Retinal pigment epithelial cell (primary cell): ENCODE data around the gene ATF2.
A peak's percentile ranks its signal among the peaks of the same experiment; 100 is the strongest.

ENCODE experiments used
- DNase-seq: peaks from one replicate; pipeline ENCODE4 v3.0.0-alpha.2; 2010; ENCODE audit warnings: low read depth
- H3K4me3 ChIP-seq: 2 replicates; pipeline ENCODE4 v1.5.1; 2011; ENCODE audit warnings: mild to moderate bottlenecking, low read length, control low read depth, moderate library complexity
- TF ChIP-seq, protein P1 (sequence below): conservative IDR thresholded peaks from 2 replicates; pipeline ENCODE4 v1.5.1; 2011; ENCODE audit warnings: low read depth, low read length, control low read depth, inconsistent platforms

The ATF2 gene

DNA sequence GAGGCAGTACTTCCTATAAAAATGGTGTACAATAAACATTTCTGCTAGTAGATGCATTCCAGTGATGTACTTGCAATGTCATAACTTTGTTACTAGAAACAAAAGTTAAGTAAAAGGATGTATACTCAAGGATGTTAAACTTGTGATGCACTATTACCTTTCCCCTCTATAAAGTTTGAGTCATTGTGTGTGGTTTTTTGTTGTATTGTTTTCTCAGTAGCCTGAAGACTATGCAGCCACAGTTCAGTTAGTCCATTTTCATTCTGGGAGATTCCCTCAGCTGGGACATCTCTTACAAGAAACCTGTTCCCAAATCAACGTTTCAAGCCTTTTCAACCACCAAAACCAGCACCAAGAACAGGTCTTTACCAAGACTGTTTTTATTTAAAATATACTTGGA lies 7.9 kb upstream of the ATF2 start:
- no peak overlapping the region for H3K4me3 ChIP-seq
- no peak for DNase-seq

DNA sequence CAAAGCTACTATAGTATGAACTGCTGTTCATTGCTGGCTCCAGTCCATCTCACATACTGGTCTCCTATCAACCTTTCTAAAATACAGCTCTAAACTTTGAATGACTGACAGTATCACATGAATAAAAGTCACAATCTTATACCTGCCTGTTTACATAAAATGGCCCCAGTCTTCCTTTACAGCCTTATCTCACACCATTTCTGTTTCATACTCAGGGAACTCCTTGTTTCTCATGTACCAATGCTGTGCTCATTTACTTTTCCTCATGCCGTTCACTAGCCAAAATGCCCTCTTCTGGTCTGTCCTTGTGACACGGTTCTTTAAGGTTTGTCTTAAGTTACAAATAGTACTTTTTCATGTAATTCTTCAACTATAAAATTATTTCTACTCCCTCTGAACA lies 7.3 kb upstream of the ATF2 start:
- no peak overlapping the region for H3K4me3 ChIP-seq
- TF ChIP-seq, protein P1, sequence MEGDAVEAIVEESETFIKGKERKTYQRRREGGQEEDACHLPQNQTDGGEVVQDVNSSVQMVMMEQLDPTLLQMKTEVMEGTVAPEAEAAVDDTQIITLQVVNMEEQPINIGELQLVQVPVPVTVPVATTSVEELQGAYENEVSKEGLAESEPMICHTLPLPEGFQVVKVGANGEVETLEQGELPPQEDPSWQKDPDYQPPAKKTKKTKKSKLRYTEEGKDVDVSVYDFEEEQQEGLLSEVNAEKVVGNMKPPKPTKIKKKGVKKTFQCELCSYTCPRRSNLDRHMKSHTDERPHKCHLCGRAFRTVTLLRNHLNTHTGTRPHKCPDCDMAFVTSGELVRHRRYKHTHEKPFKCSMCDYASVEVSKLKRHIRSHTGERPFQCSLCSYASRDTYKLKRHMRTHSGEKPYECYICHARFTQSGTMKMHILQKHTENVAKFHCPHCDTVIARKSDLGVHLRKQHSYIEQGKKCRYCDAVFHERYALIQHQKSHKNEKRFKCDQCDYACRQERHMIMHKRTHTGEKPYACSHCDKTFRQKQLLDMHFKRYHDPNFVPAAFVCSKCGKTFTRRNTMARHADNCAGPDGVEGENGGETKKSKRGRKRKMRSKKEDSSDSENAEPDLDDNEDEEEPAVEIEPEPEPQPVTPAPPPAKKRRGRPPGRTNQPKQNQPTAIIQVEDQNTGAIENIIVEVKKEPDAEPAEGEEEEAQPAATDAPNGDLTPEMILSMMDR, result no peak
- no peak for DNase-seq

More for the DNA sequence above, 7.9 kb upstream of the ATF2 start:
- TF ChIP-seq, protein P1, result no peak

DNA sequence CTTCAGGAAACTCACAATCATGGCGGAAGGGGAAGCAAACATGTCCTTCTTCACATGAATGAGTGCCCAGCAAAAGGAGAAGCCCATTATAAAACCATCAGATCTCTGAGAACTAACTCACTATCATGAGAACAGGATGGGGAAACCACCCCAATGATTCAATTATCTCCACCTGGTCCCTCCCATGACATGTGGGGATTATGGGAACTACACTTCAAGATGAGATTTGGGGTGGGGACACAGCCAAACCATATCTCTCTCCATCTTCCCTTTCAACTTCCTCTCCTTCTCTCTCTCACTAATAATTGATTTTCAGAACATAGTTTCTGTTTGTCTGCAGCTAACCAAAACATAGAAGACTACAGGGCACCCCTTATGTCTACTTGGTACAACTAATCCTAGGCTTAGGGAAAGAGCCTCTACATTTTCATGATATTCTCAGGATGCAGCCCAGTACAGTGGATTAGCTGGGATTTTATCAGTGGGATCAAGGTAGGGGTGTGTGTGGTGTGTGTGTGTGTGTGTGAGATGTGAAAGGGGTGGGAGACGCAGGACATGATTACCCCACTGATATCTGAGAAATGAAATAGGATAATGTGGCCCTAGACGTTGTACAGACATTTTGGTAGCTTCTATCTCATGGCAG lies 2.8 kb upstream of the ATF2 start:
- DNase-seq, result no peak
- TF ChIP-seq, protein P1, result no peak
- no peak overlapping the region for H3K4me3 ChIP-seq

DNA sequence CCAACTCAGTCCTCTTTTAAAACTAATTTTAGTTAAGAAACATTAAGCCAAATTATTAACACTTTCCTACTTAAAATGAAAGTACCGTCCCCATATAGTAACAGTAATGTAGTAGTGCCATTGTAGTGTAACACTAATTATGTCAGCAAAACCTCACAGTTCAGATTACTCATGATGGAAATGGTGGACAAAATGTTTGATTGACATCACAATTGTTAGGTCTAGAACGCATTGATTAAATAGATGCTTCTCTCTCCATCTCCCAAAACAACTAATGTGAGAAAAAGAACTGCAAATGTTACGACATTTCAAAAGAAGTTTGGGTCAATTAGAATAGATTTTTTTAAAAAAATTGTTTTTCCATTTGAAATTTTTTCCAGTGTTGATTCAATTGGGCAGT lies 1.2 kb upstream of the ATF2 start:
- no peak for DNase-seq
- TF ChIP-seq, protein P1, result no peak
- H3K4me3 ChIP-seq, result peak overlapping the region; percentile 88

DNA sequence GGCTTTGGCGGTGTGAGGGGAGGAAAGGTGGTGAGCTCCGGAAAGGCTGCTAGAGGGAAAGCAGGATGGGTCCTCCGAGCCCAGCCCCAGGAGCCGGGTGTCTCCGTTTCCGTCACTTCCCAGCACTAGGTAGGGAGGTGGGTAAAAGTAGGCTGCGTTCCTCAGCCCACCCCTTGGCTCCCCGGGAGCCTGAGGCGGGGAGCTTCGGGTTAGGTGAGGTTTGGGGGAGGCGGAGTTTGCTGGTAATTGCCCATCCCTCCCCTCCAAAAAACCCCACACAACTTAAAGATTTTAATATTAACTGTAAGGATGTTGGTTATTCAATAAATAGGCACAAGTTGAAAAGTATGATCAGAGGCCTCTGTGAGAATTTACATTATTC lies 552 bp upstream of the ATF2 start:
- no peak for DNase-seq
- TF ChIP-seq, protein P1, result no peak
- peak overlapping the region; percentile 88 for H3K4me3 ChIP-seq

DNA sequence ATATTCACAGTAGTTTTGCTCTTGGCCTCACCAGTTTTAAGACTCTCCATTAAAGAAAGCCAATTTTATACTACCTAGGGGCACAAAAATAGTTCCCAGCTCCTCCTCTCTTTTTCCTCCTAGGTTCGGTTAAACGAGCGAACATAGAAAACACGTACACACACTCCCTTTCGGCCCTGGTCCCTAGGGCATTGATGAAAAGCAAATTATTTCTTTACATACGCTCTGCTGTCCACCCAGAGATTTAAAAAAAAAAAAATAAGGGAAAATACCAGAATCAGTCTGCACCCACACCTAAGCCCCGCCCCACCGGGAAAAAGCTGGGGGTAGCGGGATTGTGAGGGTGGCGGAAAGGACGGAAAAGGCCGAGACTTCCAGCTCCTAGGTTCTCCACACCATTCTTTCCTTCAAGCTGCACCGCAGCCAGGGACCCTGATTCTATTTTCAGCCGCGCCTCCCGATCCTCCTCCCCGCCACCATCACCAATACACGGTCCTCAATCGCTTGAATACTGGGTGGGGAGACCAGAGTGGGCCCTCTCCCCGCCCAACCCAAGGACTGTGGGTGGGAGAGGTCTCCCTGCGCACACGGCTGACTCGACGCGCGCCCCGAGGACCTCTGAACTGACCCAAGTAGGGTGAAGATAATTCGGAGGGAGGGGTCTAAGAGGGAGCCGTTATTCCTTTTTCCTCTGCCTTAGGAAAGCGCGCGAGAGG lies 769 bp downstream of the ATF2 start:
- TF ChIP-seq, protein P1, result no peak
- H3K4me3 ChIP-seq, result peak overlapping the region; percentile 100
- DNase-seq, result no peak
